Osteoblast (primary cell): Measurements from ENCODE around the gene MMP21. TPM values are rescaled to one million over a fixed set of nuclear protein-coding genes. Genes with fewer than 3 reads are reported as not detected.

ENCODE experiments used
- DNase-seq: peaks from one replicate; pipeline ENCODE4 v3.0.0; 2011; ENCODE audit warnings: low spot score, mixed read lengths; ENCODE audit not compliant: insufficient read length; ENCODE audit errors: missing footprints
- H2AFZ ChIP-seq: 2 replicates; pipeline ENCODE4 v1.6.0; 2011; ENCODE audit warnings: mild to moderate bottlenecking, low read length
- H3K27ac ChIP-seq: 2 replicates; pipeline ENCODE4 v1.5.1; 2011; ENCODE audit warnings: mild to moderate bottlenecking, low read depth, low read length, moderate library complexity
- H3K27me3 ChIP-seq: 2 replicates; pipeline ENCODE4 v1.6.0; 2012; ENCODE audit warnings: mild to moderate bottlenecking, control low read depth, inconsistent platforms, low read length, moderate library complexity; ENCODE audit not compliant: insufficient read depth
- H3K36me3 ChIP-seq: 2 replicates; pipeline ENCODE4 v1.5.1; 2011; ENCODE audit warnings: mild to moderate bottlenecking, low read length, control low read depth, moderate library complexity; ENCODE audit not compliant: insufficient read depth
- H3K4me1 ChIP-seq: 2 replicates; pipeline ENCODE4 v1.5.1; 2011; ENCODE audit warnings: mild to moderate bottlenecking, low read length, control low read depth, moderate library complexity; ENCODE audit not compliant: insufficient read depth
- H3K4me2 ChIP-seq: 2 replicates; pipeline ENCODE4 v1.6.0; 2011; ENCODE audit warnings: mild to moderate bottlenecking, low read length; ENCODE audit not compliant: insufficient read depth
- H3K4me3 ChIP-seq: fragments of 200-600 bp; sonication (generic); 3 replicates; pipeline ENCODE4 v1.5.1; 2012; ENCODE audit warnings: mild to moderate bottlenecking, low read length, inconsistent platforms; ENCODE audit not compliant: insufficient read depth
- H3K79me2 ChIP-seq: 2 replicates; pipeline ENCODE4 v1.6.0; 2012; ENCODE audit warnings: mild to moderate bottlenecking, low read length, control low read depth, inconsistent platforms; ENCODE audit not compliant: insufficient read depth
- H3K9me3 ChIP-seq: 2 replicates; pipeline ENCODE4 v1.5.1; 2011; ENCODE audit warnings: low read depth, low read length, control low read depth
- H4K20me1 ChIP-seq: 2 replicates; pipeline ENCODE4 v1.6.0; 2012; ENCODE audit warnings: mild to moderate bottlenecking, low read length, control low read depth; ENCODE audit not compliant: insufficient read depth
- small RNA-seq: library from RNA; depleted of rRNA; stranded (forward); fragments of <200 nt; gene quantifications from one replicate; pipeline ENCODE3, GENCODE V24; 2012
- total RNA-seq: library from RNA; depleted of rRNA; stranded (reverse); fragments of >200 nt; gene quantifications from 2 replicates; pipeline ENCODE4 v1.2.3, GENCODE V29; 2012
- TF ChIP-seq, protein P1 (sequence below): IDR thresholded peaks from 2 replicates; pipeline ENCODE4 v1.5.1; 2011; ENCODE audit warnings: mild to moderate bottlenecking, low read depth, low read length, moderate library complexity; ENCODE audit errors: extremely low read depth

MMP21 gene
- total RNA-seq, 1 donor, result not detected

DNA sequence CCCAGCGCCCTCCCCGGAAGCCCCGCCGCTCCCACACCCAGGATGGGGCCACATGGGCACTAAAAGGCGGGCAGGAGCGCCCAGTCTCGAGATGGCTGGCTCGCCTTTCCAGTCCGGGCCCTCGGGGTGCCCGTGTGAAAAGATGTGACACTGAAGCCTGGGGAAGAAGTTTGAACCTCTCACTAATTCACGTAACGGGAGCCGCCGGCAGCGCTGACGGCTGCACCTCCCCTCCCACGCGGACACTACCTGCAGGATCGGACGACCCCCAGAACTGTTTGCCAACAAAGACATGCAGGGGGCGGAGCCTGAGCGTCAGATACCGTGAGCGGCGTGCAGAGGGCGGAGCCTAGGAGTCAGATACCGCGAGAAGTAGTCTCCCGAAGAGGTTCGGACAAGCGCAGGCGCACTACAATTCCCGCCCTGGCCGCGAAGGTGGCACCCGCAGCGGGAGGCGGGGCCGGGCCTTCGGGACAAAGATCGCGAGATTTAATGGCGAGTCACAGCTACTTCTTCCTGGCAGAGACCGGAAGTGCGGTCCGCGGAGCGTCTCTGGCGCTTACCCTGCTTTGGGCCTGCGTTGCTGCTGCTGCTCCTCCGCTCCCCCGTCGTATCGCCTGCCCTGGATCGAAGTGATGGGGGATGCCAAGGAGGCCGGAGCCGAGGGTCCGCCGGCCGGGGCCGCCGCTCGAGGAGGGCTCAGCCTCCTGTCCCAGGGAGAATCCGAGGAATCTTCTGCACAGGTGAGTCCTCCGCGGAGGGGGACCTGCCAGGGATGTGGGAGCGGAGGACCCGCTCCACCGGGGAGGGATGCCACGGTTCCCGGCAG lies 56.2 kb downstream of the MMP21 start, which contains the start of gene EDRF1:
Gene EDRF1 (plus strand): TSS at position 537 of the 829 bp plus-strand sequence. CDS start 99 bp downstream, at position 636.
- H3K27ac ChIP-seq, result peak within 1 kb of the TSS; percentile 92
- no peaks in the 10 kb centered on the region for H3K9me3 ChIP-seq
- peaks cover 27% of the 10 kb centered on the region for H3K79me2 ChIP-seq
- DNase-seq, result peak; percentile 98
- TF ChIP-seq, protein P1, sequence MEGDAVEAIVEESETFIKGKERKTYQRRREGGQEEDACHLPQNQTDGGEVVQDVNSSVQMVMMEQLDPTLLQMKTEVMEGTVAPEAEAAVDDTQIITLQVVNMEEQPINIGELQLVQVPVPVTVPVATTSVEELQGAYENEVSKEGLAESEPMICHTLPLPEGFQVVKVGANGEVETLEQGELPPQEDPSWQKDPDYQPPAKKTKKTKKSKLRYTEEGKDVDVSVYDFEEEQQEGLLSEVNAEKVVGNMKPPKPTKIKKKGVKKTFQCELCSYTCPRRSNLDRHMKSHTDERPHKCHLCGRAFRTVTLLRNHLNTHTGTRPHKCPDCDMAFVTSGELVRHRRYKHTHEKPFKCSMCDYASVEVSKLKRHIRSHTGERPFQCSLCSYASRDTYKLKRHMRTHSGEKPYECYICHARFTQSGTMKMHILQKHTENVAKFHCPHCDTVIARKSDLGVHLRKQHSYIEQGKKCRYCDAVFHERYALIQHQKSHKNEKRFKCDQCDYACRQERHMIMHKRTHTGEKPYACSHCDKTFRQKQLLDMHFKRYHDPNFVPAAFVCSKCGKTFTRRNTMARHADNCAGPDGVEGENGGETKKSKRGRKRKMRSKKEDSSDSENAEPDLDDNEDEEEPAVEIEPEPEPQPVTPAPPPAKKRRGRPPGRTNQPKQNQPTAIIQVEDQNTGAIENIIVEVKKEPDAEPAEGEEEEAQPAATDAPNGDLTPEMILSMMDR, result no peak
- peaks cover 19% of the 10 kb centered on the region for H3K4me1 ChIP-seq
- no peaks in the 10 kb centered on the region for H3K27me3 ChIP-seq
- peak within 1 kb of the TSS; percentile 95 for H3K4me3 ChIP-seq
- H3K36me3 ChIP-seq, result peaks cover 35% of the 10 kb centered on the region
- peaks cover 3% of the 10 kb centered on the region for H4K20me1 ChIP-seq
- peak within 1 kb of the TSS; percentile 97 for H2AFZ ChIP-seq
- peak within 1 kb of the TSS; percentile 97 for H3K4me2 ChIP-seq

Small RNA genes lying within 50 kb of the gene (small RNA-seq; reads per million reads assigned to genes)
- gene MIR4484, result 0.22 reads per million

Other genes starting within 250 kb of the MMP21 start
- gene TEX36, start 92.7 kb downstream of the MMP21 start, total RNA-seq, result not detected in 2 replicates
- 24.5 and 25.0 TPM in 2 replicates for gene EDRF1, start 56.1 kb downstream of the MMP21 start, total RNA-seq
- gene UROS, start 47.4 kb upstream of the MMP21 start, total RNA-seq, result 90.5 and 105 TPM in 2 replicates
- 25.9 and 26.8 TPM in 2 replicates for gene BCCIP, start 47.7 kb upstream of the MMP21 start, total RNA-seq
- gene DHX32, start 105.5 kb upstream of the MMP21 start, total RNA-seq, result 52.8 and 55.4 TPM in 2 replicates
- gene FANK1, start 120.7 kb upstream of the MMP21 start, total RNA-seq, result 8.3 and 8.5 TPM in 2 replicates